HepG2 (cell line): ENCODE measurements around the gene SETD7. TPM values are rescaled to one million over a fixed set of nuclear protein-coding genes. Genes with fewer than 3 reads are reported as not detected.

ENCODE experiments used
- ATAC-seq: fragments of 200-7000 bp; cut with Tn5 transposase; 3 replicates; pipeline ENCODE4 v1.9.1; 2020; ENCODE audit warnings: mild to moderate bottlenecking, moderate library complexity
- BruUV-seq: library from RNA; stranded (reverse); fragments of 400-500 nt; replicated peaks from 2 replicates; lab custom pipeline; 2021; lab: Mats Ljungman, UMichigan
- CTCF ChIA-PET: fragments of 300-600 bp; formaldehyde crosslinking; extraction: SDS; loops from one replicate; lab custom pipeline; 2021; ENCODE audit warnings: low total read pairs, inconsistent platforms, low intra/inter-chr PET ratio; lab: Yijun Ruan, JAX
- POLR2A ChIA-PET: fragments of 350-600 bp; sonication (Branson Sonifier 250); formaldehyde crosslinking; loops from one replicate; lab custom pipeline; 2020; ENCODE audit warnings: antibody characterized with exemption, inconsistent platforms; lab: Yijun Ruan, JAX
- DNase-seq: peaks from one replicate; pipeline ENCODE4 v3.0.0-alpha.2; 2015; ENCODE audit warnings: low spot score
- FAIRE-seq: peaks from 3 replicates; lab custom pipeline; 2011; peaks lifted over from hg19 to GRCh38; lab: Jason Lieb, UNC
- H2AFZ ChIP-seq: one replicate; pipeline ENCODE4 v1.6.1; 2011; ENCODE audit warnings: low read length, inconsistent platforms
- H3K27ac ChIP-seq: fragments of 300-600 bp; 3 replicates; pipeline ENCODE4 v1.8.0; 2011; ENCODE audit warnings: mixed run types, mild to moderate bottlenecking, mixed read lengths, low read length, inconsistent platforms; ENCODE audit not compliant: insufficient read depth; ENCODE audit errors: extremely low read length
- H3K27me3 ChIP-seq, 2 experiments: fragments of 200-600 bp in 1 of 2; 2 replicates in 1 of 2; 3 replicates in 1 of 2; pipeline versions ENCODE4 v1.6.0 to v1.8.0; 2011; ENCODE audit warnings: low read length in 2 of 2, mild to moderate bottlenecking in 2 of 2, moderate library complexity in 2 of 2, inconsistent platforms in 1 of 2; ENCODE audit not compliant: insufficient read depth in 2 of 2, control insufficient read depth in 1 of 2
- H3K36me3 ChIP-seq, 2 experiments: fragments of 200-600 bp in 1 of 2; replicated peaks in 1 of 2; 2 replicates in 1 of 2; 3 replicates in 1 of 2; pipeline versions ENCODE4 v1.5.1 to v1.8.0; 2011; ENCODE audit warnings: low read length in 2 of 2, inconsistent platforms in 1 of 2; ENCODE audit not compliant: insufficient read depth in 2 of 2, control insufficient read depth in 1 of 2
- H3K4me1 ChIP-seq: 2 replicates; pipeline ENCODE4 v1.5.1; 2012; ENCODE audit warnings: low read length, inconsistent platforms; ENCODE audit not compliant: insufficient read depth
- H3K4me2 ChIP-seq: 2 replicates; pipeline ENCODE4 v1.6.0; 2011; ENCODE audit warnings: low read depth, low read length, inconsistent platforms
- H3K4me3 ChIP-seq, 3 experiments: fragments of 200-600 bp in 1 of 3; sonication (generic), shearing (Covaris generic) in 1 of 3; replicated peaks in 1 of 3; 2 replicates each; pipeline ENCODE4 v1.5.1; 2011 to 2016; ENCODE audit warnings: low read length in 3 of 3, inconsistent platforms in 2 of 3, low read depth in 2 of 3, mild to moderate bottlenecking in 2 of 3, control low read depth in 1 of 3, mixed read lengths in 1 of 3; ENCODE audit not compliant: insufficient read depth in 1 of 3
- H3K79me2 ChIP-seq: one replicate; pipeline ENCODE4 v1.6.1; 2011; ENCODE audit warnings: low read length, inconsistent platforms; ENCODE audit not compliant: insufficient read depth
- H3K9ac ChIP-seq: 2 replicates; pipeline ENCODE4 v1.6.0; 2011; ENCODE audit warnings: mild to moderate bottlenecking, low read depth, low read length, inconsistent platforms; ENCODE audit not compliant: insufficient read depth
- H3K9me3 ChIP-seq: 2 replicates; pipeline ENCODE4 v1.5.1; 2012; ENCODE audit warnings: mild to moderate bottlenecking, low read length
- H4K20me1 ChIP-seq: 2 replicates; pipeline ENCODE4 v1.6.0; 2011; ENCODE audit warnings: inconsistent platforms, mild to moderate bottlenecking, low read length, moderate library complexity; ENCODE audit not compliant: insufficient read depth
- KDM4B ChIP-seq: sonication (generic); formaldehyde crosslinking; IDR thresholded peaks from 2 replicates; pipeline ENCODE4 v1.4.0; 2020; ENCODE audit warnings: missing genetic modification reagents
- MAFF ChIP-seq: IDR thresholded peaks from 2 replicates; pipeline ENCODE4 v1.6.1; 2011; ENCODE audit warnings: low read depth, low read length, improper control_type of control experiment
- MAFK ChIP-seq, 2 experiments: IDR thresholded peaks in 1 of 2; conservative IDR thresholded peaks in 1 of 2; 2 replicates each; pipeline ENCODE4 v1.6.1; 2011; ENCODE audit warnings: improper control_type of control experiment in 2 of 2, low read length in 2 of 2
- MED13 ChIP-seq: sonication (generic); formaldehyde crosslinking; IDR thresholded peaks from 2 replicates; pipeline ENCODE4 v1.5.0; 2020; ENCODE audit warnings: missing genetic modification reagents
- SAP130 ChIP-seq: IDR thresholded peaks from 2 replicates; pipeline ENCODE4 v1.6.1; 2016; ENCODE audit warnings: low read depth
- SMAD3 ChIP-seq: sonication (generic); formaldehyde crosslinking; IDR thresholded peaks from 2 replicates; pipeline ENCODE4 v1.4.0; 2020; ENCODE audit warnings: missing genetic modification reagents
- STAG1 ChIP-seq: sonication (generic); formaldehyde crosslinking; IDR thresholded peaks from 2 replicates; pipeline ENCODE4 v1.4.0; 2020; ENCODE audit warnings: missing genetic modification reagents
- ZNF530 ChIP-seq: sonication (generic); formaldehyde crosslinking; IDR thresholded peaks from 2 replicates; pipeline ENCODE4 v1.5.0; 2020; ENCODE audit warnings: low read depth, mild to moderate bottlenecking, missing genetic modification reagents
- ZNF678 ChIP-seq: sonication (generic); formaldehyde crosslinking; IDR thresholded peaks from 2 replicates; pipeline ENCODE4 v1.4.0; 2020; ENCODE audit warnings: mild to moderate bottlenecking, missing genetic modification reagents
- WGBS: methylation state at CpG from one replicate; pipeline ENCODE4 v1.1.6; 2017; ENCODE audit warnings: low lambda C conversion rate; 5-methylcytosine and 5-hydroxymethylcytosine counted together
- in situ Hi-C: cut with HindIII; loops from 2 replicates; pipeline ENCODE4 v1.10.0; 2017; ENCODE audit warnings: low pct_unique_long_range_greater_than_20kb; ENCODE audit not compliant: extremely low pct_ligation_motif_present
- intact Hi-C: fragments of 100-400 bp; cut with micrococcal nuclease; formaldehyde crosslinking; loops from one replicate; pipeline ENCODE4 v1.10.0; 2022; ENCODE audit not compliant: unreplicated experiment
- polyA plus RNA-seq, 8 experiments: library from polyadenylated mRNA; depleted of rRNA in 3 of 8; stranded (reverse) in 7 of 8; unstranded in 1 of 8; fragments of >200 nt; fragmentation: Illumina TruSeq in 4 of 8; extraction: Trizol in 4 of 8; gene quantifications; 2 replicates each; pipeline versions ENCODE4 v1.2.1 to v1.2.3, GENCODE V29; 2011 to 2016; ENCODE audit warnings: low read depth in 4 of 8, missing spikeins in 1 of 8, mixed read lengths in 1 of 8; ENCODE audit not compliant: insufficient read depth in 1 of 8
- total RNA-seq, 5 experiments: library from RNA; depleted of rRNA; stranded (reverse); fragments of >200 nt; fragmentation: Illumina TruSeq; extraction: Trizol; gene quantifications; 2 replicates each; pipeline ENCODE4 v1.2.3, GENCODE V29; 2016; ENCODE audit warnings: low read depth in 1 of 5
- TF ChIP-seq, protein P1 (sequence below): sonication (generic); formaldehyde crosslinking; IDR thresholded peaks from 2 replicates; pipeline ENCODE4 v1.5.0; 2020; ENCODE audit warnings: mild to moderate bottlenecking, missing genetic modification reagents, moderate library complexity
- TF ChIP-seq, protein P2 (sequence below): sonication (generic); formaldehyde crosslinking; IDR thresholded peaks from 2 replicates; pipeline ENCODE4 v1.4.0; 2020; ENCODE audit warnings: missing genetic modification reagents, borderline replicate concordance

SETD7 gene
- total and polyA plus RNA-seq, 2 of the 13 experiments (the other 11 are each of a cell fraction or from before 2014, with no cell fraction given), result 0.08 to 0.22 TPM

GRCh38 chr4:139564502-139564901 lies 8.5 kb upstream of the SETD7 start:
- in situ Hi-C loops, result no loop called here
- FAIRE-seq, result no peak
- no peak overlapping the region for H3K9ac ChIP-seq
- no peak overlapping the region for H2AFZ ChIP-seq
- no peaks in the 10 kb centered on the region for H3K9me3 ChIP-seq
- WGBS, result 75% methylated on average over 1 of the region's 1 CpG
- H3K27me3 ChIP-seq, result peaks cover 0 to 11% of the 10 kb centered on the region in 2 experiments; a peak in 3 of 5 replicates
- ATAC-seq, result no peak
- intact Hi-C loops, result no loop called here
- H3K27ac ChIP-seq, result no peak overlapping the region
- TF ChIP-seq, protein P1, sequence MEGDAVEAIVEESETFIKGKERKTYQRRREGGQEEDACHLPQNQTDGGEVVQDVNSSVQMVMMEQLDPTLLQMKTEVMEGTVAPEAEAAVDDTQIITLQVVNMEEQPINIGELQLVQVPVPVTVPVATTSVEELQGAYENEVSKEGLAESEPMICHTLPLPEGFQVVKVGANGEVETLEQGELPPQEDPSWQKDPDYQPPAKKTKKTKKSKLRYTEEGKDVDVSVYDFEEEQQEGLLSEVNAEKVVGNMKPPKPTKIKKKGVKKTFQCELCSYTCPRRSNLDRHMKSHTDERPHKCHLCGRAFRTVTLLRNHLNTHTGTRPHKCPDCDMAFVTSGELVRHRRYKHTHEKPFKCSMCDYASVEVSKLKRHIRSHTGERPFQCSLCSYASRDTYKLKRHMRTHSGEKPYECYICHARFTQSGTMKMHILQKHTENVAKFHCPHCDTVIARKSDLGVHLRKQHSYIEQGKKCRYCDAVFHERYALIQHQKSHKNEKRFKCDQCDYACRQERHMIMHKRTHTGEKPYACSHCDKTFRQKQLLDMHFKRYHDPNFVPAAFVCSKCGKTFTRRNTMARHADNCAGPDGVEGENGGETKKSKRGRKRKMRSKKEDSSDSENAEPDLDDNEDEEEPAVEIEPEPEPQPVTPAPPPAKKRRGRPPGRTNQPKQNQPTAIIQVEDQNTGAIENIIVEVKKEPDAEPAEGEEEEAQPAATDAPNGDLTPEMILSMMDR (CRISPR knock-in tag), result peak; percentile 15; the same call in 1 of the 2 replicates
- TF ChIP-seq SMAD3 (no peak), KDM4B (CRISPR knock-in tag) (no peak), MED13 (no peak), SAP130 (CRISPR knock-in tag) (no peak), ZNF678 (CRISPR knock-in tag) (no peak), STAG1 (CRISPR knock-in tag) (peak; percentile 35)
- no peak for DNase-seq
- no peaks in the 10 kb centered on the region for H3K36me3 ChIP-seq
- BruUV-seq, result no TSS peak
- H3K4me1 ChIP-seq, result no peaks in the 10 kb centered on the region
- ChIA-PET POLR2A (no interaction called here), CTCF (no interaction called here)
- H4K20me1 ChIP-seq, result no peaks in the 10 kb centered on the region
- H3K4me3 ChIP-seq, result no peak overlapping the region
- no peak overlapping the region for H3K4me2 ChIP-seq
- no peaks in the 10 kb centered on the region for H3K79me2 ChIP-seq

- CTCF ChIA-PET, result no interaction called here
Observed at GRCh38 chr4:139563515-139563914, 7.5 kb upstream of the SETD7 start.

More at GRCh38 chr4:139563515-139563914, 7.5 kb upstream of the SETD7 start:
- no peaks in the 10 kb centered on the region for H3K79me2 ChIP-seq
- H3K27me3 ChIP-seq, result peaks cover 2 to 21% of the 10 kb centered on the region in 2 experiments; a peak in 3 of 5 replicates
- ATAC-seq (no peak), DNase-seq (no peak), FAIRE-seq (no peak)
- H3K9ac ChIP-seq, result no peak overlapping the region
- POLR2A ChIA-PET, result no interaction called here
- H3K36me3 ChIP-seq, result no peaks in the 10 kb centered on the region
- in situ Hi-C loops (no loop called here), intact Hi-C loops (no loop called here)
- peaks cover 8% of the 10 kb centered on the region; the same call in 1 of the 2 replicates for H3K4me1 ChIP-seq
- no peak overlapping the region for H3K4me2 ChIP-seq
- H2AFZ ChIP-seq, result no peak overlapping the region
- TF ChIP-seq, protein P2, sequence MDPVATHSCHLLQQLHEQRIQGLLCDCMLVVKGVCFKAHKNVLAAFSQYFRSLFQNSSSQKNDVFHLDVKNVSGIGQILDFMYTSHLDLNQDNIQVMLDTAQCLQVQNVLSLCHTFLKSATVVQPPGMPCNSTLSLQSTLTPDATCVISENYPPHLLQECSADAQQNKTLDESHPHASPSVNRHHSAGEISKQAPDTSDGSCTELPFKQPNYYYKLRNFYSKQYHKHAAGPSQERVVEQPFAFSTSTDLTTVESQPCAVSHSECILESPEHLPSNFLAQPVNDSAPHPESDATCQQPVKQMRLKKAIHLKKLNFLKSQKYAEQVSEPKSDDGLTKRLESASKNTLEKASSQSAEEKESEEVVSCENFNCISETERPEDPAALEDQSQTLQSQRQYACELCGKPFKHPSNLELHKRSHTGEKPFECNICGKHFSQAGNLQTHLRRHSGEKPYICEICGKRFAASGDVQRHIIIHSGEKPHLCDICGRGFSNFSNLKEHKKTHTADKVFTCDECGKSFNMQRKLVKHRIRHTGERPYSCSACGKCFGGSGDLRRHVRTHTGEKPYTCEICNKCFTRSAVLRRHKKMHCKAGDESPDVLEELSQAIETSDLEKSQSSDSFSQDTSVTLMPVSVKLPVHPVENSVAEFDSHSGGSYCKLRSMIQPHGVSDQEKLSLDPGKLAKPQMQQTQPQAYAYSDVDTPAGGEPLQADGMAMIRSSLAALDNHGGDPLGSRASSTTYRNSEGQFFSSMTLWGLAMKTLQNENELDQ (CRISPR knock-in tag), result no peak
- TF ChIP-seq MAFF, result peak; percentile 34; the same call in 1 of the 2 replicates
- no peak for TF ChIP-seq ZNF530
- TF ChIP-seq MAFK (conservative IDR thresholded peaks at IDR 0.05 in 1 of 2, IDR thresholded peaks at IDR 0.05 in 1 of 2; ENCODE audit: low read length in 2 of 2), result peak; percentile 20 to 65; a peak in 1 of 4 replicates
- no peak overlapping the region for H3K4me3 ChIP-seq
- H3K27ac ChIP-seq, result no peak overlapping the region
- WGBS, result 21% methylated on average over 2 of the region's 2 CpGs
- BruUV-seq, result no TSS peak
- H4K20me1 ChIP-seq, result no peaks in the 10 kb centered on the region; the same call in 1 of the 2 replicates
- H3K9me3 ChIP-seq, result no peaks in the 10 kb centered on the region
